ENCODE data around the gene PTPN1.

DNA sequence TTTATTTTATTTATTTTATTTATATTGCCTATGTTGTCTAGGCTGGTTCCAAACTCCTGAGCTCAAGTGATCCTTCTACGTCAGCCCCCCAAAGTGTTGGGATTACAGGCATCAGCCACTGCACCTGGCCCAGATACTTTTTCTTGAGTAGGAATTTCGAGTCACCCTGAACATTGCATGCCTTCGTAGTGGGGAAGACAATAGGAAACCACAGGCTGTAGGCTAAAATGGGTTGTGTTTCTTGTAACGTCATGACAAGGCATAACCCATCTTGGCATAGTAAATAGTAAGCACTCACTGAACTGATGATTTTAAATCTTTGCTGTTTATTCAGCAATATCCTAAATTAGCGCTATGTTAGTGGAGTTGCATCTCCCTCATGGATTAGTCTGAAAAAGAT lies 34.9 kb downstream of the PTPN1 start:
- TF ChIP-seq, protein P1, sequence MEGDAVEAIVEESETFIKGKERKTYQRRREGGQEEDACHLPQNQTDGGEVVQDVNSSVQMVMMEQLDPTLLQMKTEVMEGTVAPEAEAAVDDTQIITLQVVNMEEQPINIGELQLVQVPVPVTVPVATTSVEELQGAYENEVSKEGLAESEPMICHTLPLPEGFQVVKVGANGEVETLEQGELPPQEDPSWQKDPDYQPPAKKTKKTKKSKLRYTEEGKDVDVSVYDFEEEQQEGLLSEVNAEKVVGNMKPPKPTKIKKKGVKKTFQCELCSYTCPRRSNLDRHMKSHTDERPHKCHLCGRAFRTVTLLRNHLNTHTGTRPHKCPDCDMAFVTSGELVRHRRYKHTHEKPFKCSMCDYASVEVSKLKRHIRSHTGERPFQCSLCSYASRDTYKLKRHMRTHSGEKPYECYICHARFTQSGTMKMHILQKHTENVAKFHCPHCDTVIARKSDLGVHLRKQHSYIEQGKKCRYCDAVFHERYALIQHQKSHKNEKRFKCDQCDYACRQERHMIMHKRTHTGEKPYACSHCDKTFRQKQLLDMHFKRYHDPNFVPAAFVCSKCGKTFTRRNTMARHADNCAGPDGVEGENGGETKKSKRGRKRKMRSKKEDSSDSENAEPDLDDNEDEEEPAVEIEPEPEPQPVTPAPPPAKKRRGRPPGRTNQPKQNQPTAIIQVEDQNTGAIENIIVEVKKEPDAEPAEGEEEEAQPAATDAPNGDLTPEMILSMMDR (IDR thresholded peaks at IDR 0.05): no peak
- TF ChIP-seq POLR2A (IDR thresholded peaks at IDR 0.05): no peak

Measured in Peyer's patch (tissue), 4 donors.